SU-DHL-6 (cell line): ENCODE measurements around the gene RHEBL1.

Experiments
- H2AFZ ChIP-seq: fragments of 200-600 bp; sonication (generic); 2 replicates; pipeline ENCODE4 v1.6.1; 2014; ENCODE audit warnings: low read depth, mild to moderate bottlenecking, moderate library complexity, mixed read lengths, antibody characterized with exemption, low read length; ENCODE audit not compliant: severe bottlenecking
- H3F3A ChIP-seq: fragments of 200-600 bp; shearing (Covaris generic); 2 replicates; pipeline ENCODE4 v1.6.0; 2016; ENCODE audit warnings: antibody characterized with exemption, mild to moderate bottlenecking; ENCODE audit not compliant: insufficient read depth
- H3K27ac ChIP-seq: fragments of 200-600 bp; sonication (generic); 2 replicates; pipeline ENCODE4 v1.5.1; 2016; ENCODE audit warnings: low read depth, mild to moderate bottlenecking, low read length, moderate library complexity, mixed read lengths
- H3K27me3 ChIP-seq: fragments of 200-600 bp; sonication (generic), shearing (Covaris generic); 2 replicates; pipeline ENCODE4 v1.6.0; 2014; ENCODE audit warnings: mild to moderate bottlenecking, low read length
- H3K36me3 ChIP-seq: fragments of 200-600 bp; sonication (generic); 2 replicates; pipeline ENCODE4 v1.6.1; 2014; ENCODE audit warnings: mild to moderate bottlenecking, low read length, mixed read lengths
- H3K4me2 ChIP-seq: fragments of 300-600, 200-600 bp; shearing (Covaris generic), sonication (generic); 2 replicates; pipeline ENCODE4 v1.6.0; 2014; ENCODE audit warnings: low read length, low read depth, mild to moderate bottlenecking; ENCODE audit not compliant: poor library complexity, severe bottlenecking
- H3K4me3 ChIP-seq: fragments of 200-600 bp; sonication (generic); 2 replicates; pipeline ENCODE4 v1.5.1; 2014; ENCODE audit warnings: antibody characterized with exemption, low read length, mild to moderate bottlenecking, mixed read lengths; ENCODE audit not compliant: insufficient read depth, poor library complexity, severe bottlenecking
- H3K79me2 ChIP-seq: fragments of 200-600 bp; sonication (generic); 2 replicates; pipeline ENCODE4 v1.6.1; 2014; ENCODE audit warnings: mild to moderate bottlenecking, low read length, moderate library complexity; ENCODE audit not compliant: insufficient read depth
- H3K9ac ChIP-seq: fragments of 200-600 bp; sonication (generic); 2 replicates; pipeline ENCODE4 v1.7.0; 2014; ENCODE audit warnings: mild to moderate bottlenecking, low read length
- H3K9me2 ChIP-seq: fragments of 200-600 bp; sonication (generic); replicated peaks from 2 replicates; pipeline ENCODE4 v1.6.1; 2014; ENCODE audit warnings: low read length; ENCODE audit not compliant: insufficient read depth
- H3K9me3 ChIP-seq: fragments of 200-600 bp; sonication (generic); 2 replicates; pipeline ENCODE4 v1.6.1; 2014; ENCODE audit warnings: low read length, mixed read lengths; ENCODE audit not compliant: insufficient read depth
- H4K20me1 ChIP-seq: fragments of 200-600 bp; sonication (generic); 2 replicates; pipeline ENCODE4 v1.6.1; 2014; ENCODE audit warnings: low read depth, mild to moderate bottlenecking, antibody characterized with exemption, low read length, moderate library complexity, mixed read lengths
- EZH2phosphoT487 ChIP-seq: fragments of 200-600 bp; sonication (generic), shearing (Covaris generic); conservative IDR thresholded peaks from 2 replicates; pipeline ENCODE4 v1.6.1; 2018; ENCODE audit warnings: mild to moderate bottlenecking, antibody characterized with exemption, low read length, moderate library complexity, mixed read lengths
- TF ChIP-seq, protein P1 (sequence below): fragments of 200-600 bp; sonication (generic); IDR thresholded peaks from one replicate; pipeline ENCODE4 v1.5.1; 2017; ENCODE audit warnings: antibody characterized with exemption, mild to moderate bottlenecking, low read length, moderate library complexity; ENCODE audit not compliant: insufficient read depth, poor library complexity, severe bottlenecking

RHEBL1 gene

DNA sequence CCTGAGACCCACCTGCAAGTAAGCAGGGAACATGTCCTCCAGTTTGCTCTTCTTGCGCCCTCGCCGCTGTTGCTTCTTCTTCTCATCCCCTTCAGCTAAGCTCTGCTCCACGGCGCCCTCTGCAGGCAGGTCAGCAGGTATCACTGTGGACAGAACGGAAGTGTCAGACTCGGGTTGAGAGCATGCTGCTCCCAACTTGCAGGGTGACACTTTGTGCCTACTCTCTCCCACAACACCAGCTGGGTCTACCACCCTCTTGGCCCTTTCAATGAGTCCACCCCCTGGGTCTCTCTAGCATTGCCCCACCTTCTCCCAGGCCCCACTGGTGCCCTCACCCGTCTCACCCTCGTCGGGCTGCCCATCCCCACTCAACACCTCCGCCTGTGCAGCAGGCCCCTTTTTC, 25.9 kb downstream of the RHEBL1 start:
- Histone ChIP-seq H4K20me1 (no peaks in the 10 kb centered on the region), H3K27me3 (no peaks in the 10 kb centered on the region), H2AFZ (no peak overlapping the region), H3K79me2 (no peaks in the 10 kb centered on the region), H3K4me2 (no peak overlapping the region), H3K9ac (no peak overlapping the region), H3F3A (no peaks in the 10 kb centered on the region), H3K9me3 (no peaks in the 10 kb centered on the region), H3K9me2 (no peaks in the 10 kb centered on the region), H3K36me3 (0 out of 2 replicates have a peak, but pooled peaks cover 3% of the 10 kb centered on the region), H3K4me3 (no peak overlapping the region), H3K27ac (no peak overlapping the region)
- no peak for TF ChIP-seq EZH2phosphoT487
- TF ChIP-seq, protein P1, sequence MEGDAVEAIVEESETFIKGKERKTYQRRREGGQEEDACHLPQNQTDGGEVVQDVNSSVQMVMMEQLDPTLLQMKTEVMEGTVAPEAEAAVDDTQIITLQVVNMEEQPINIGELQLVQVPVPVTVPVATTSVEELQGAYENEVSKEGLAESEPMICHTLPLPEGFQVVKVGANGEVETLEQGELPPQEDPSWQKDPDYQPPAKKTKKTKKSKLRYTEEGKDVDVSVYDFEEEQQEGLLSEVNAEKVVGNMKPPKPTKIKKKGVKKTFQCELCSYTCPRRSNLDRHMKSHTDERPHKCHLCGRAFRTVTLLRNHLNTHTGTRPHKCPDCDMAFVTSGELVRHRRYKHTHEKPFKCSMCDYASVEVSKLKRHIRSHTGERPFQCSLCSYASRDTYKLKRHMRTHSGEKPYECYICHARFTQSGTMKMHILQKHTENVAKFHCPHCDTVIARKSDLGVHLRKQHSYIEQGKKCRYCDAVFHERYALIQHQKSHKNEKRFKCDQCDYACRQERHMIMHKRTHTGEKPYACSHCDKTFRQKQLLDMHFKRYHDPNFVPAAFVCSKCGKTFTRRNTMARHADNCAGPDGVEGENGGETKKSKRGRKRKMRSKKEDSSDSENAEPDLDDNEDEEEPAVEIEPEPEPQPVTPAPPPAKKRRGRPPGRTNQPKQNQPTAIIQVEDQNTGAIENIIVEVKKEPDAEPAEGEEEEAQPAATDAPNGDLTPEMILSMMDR: peak; percentile 70

DNA sequence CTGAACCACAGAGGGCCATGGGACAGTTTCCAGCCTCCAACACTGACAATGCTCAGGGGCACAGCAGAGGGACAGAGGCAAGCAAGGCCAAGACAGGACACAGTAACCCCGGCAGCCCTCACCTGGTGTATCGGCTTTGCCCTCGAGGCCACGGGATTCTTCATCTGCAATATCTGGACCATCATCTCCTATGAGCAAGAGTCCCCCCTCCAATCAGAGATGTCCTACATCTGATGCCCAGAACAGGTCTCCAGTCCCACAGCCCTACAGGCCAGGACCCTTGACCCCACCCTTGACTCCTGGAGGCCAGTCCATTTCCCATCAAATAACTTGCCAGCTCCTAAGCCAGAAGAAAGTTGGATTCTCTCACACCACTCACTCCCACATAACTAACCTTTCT, 26.5 kb downstream of the RHEBL1 start:
- Histone ChIP-seq H3K9me2 (no peaks in the 10 kb centered on the region), H3K36me3 (0 out of 2 replicates have a peak, but pooled peaks cover 3% of the 10 kb centered on the region), H3K9ac (no peak overlapping the region), H3K4me2 (no peak overlapping the region), H3F3A (no peaks in the 10 kb centered on the region), H2AFZ (no peak overlapping the region), H3K27me3 (no peaks in the 10 kb centered on the region), H3K79me2 (no peaks in the 10 kb centered on the region), H3K4me3 (no peak overlapping the region), H3K27ac (no peak overlapping the region), H4K20me1 (no peaks in the 10 kb centered on the region), H3K9me3 (no peaks in the 10 kb centered on the region)
- TF ChIP-seq EZH2phosphoT487: no peak
- TF ChIP-seq, protein P1: no peak

DNA sequence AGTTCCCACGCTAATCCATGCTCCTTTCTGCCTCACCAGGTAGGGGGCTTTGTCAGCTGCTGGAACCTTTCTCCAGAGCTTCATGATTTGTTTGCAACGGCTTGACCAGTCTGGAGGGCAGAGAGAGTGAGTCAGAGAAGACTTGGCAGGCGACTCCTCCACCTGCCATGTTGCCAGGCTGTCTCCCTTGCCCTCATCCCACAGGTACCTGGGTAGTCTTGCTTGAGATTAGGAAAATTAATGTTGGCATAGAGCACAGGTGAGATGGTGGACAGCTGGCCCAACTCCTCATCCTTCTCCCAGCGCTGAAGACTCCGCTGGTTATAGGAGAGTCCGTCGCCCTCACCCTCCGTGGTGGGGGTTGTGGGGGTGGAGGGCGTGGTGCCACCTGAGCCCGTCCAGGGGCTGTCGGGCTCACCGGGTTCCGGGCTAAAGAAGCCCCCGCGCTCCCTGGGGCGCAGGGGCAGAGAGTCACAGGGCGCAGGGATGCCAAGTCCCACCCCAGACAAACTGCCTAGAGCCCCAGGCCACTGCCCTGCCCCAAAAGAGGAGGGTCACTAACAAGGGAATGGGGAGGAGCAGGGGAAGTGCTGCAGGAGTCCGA, 27.8 kb downstream of the RHEBL1 start:
- no peak overlapping the region for H2AFZ ChIP-seq
- no peak overlapping the region for H3K27ac ChIP-seq
- H3K4me2 ChIP-seq: no peak overlapping the region
- TF ChIP-seq, protein P1: no peak
- TF ChIP-seq EZH2phosphoT487: no peak
- no peaks in the 10 kb centered on the region for H3K9me3 ChIP-seq
- H3F3A ChIP-seq: no peaks in the 10 kb centered on the region
- H3K36me3 ChIP-seq: peaks cover 4% of the 10 kb centered on the region
- H3K9ac ChIP-seq: no peak overlapping the region
- H3K9me2 ChIP-seq: no peaks in the 10 kb centered on the region
- H3K4me3 ChIP-seq: no peak overlapping the region
- no peaks in the 10 kb centered on the region for H3K79me2 ChIP-seq
- no peaks in the 10 kb centered on the region for H3K27me3 ChIP-seq
- H4K20me1 ChIP-seq: no peaks in the 10 kb centered on the region
